ENCODE data around the gene TMEM60.

DNA sequence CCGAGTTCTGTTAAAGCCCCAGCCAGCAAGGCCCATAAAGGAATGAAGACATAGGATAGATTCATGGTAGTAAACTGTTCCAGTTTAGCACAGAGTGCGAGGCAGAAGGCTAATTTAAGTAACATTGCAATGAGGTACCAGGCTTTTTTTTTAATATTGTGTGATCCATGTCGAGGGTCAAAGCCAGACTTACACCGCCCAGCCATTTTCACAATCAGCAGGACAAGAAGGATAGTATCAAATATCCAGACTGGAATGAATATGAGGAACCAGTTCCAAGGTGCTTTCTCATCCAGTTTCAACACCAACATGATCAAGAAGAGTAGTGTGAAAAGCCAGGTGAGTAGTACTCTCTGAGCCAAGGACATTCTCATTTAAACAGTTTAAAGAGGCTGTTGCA is 4.2 kb downstream of the TMEM60 start:
- TF ChIP-seq, protein P1, sequence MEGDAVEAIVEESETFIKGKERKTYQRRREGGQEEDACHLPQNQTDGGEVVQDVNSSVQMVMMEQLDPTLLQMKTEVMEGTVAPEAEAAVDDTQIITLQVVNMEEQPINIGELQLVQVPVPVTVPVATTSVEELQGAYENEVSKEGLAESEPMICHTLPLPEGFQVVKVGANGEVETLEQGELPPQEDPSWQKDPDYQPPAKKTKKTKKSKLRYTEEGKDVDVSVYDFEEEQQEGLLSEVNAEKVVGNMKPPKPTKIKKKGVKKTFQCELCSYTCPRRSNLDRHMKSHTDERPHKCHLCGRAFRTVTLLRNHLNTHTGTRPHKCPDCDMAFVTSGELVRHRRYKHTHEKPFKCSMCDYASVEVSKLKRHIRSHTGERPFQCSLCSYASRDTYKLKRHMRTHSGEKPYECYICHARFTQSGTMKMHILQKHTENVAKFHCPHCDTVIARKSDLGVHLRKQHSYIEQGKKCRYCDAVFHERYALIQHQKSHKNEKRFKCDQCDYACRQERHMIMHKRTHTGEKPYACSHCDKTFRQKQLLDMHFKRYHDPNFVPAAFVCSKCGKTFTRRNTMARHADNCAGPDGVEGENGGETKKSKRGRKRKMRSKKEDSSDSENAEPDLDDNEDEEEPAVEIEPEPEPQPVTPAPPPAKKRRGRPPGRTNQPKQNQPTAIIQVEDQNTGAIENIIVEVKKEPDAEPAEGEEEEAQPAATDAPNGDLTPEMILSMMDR (IDR thresholded peaks at IDR 0.05) = no peak
- no peak for TF ChIP-seq POLR2A (IDR thresholded peaks at IDR 0.05)

All from thyroid gland (tissue), 4 donors.